Measurements from ENCODE around the gene SFRP2. TPM values are rescaled to one million over a fixed set of nuclear protein-coding genes. Genes with fewer than 3 reads are reported as not detected.

SFRP2 gene
- total and polyA plus RNA-seq, 7 experiments from 2014 or later: not detected

GRCh38 chr4:153790962-153791551, 2.2 kb upstream of the SFRP2 start:
- DNase-seq: peak in 2 of 9 donors; percentile 35 to 39
- Histone ChIP-seq H3K27me3 (ENCODE audit: control insufficient read depth in 2 of 2, insufficient read depth in 2 of 2, low read length in 2 of 2) (peaks cover 7 to 26% of the 10 kb centered on the region in 2 donors), H3K9me3 (ENCODE audit: control insufficient read depth in 2 of 3, low read length in 3 of 3) (no peaks in the 10 kb centered on the region), H3K4me3 (ENCODE audit: low read length) (peak overlapping the region; percentile 38), H3K27ac (ENCODE audit: low read depth, low read length) (no peak overlapping the region), H3K4me1 (ENCODE audit: control insufficient read depth in 2 of 2, insufficient read depth in 2 of 2, low read length in 2 of 2) (peaks cover 13 to 37% of the 10 kb centered on the region in 2 donors), H3K36me3 (ENCODE audit: control insufficient read depth in 2 of 3, insufficient read depth in 3 of 3, low read length in 3 of 3) (no peaks in the 10 kb centered on the region)
- Mint-ChIP-seq H3K4me3 (peak overlapping the region; percentile 61 to 87 (median 80)), H3K27ac (peak overlapping the region in 1 of 9 donors; percentile 70), H3K27me3 (peaks cover 72 to 96% (median 84%) of the 10 kb centered on the region in 5 donors), H3K36me3 (peaks cover 0 to 3% (median 0%) of the 10 kb centered on the region in 5 donors), H3K9me3 (peaks cover 0 to 3% (median 0%) of the 10 kb centered on the region in 11 donors), H3K4me1 (peaks cover 21 to 62% (median 42%) of the 10 kb centered on the region in 7 donors)
- ChIA-PET POLR2A (no interaction called here), CTCF (interaction anchor here (1.3 kb wide), 1 partner anchor 41 kb away, joined by 5 read pairs; no protein-coding TSS in a partner anchor)
- peak; percentile 34 for ATAC-seq
- intact Hi-C loops (cut with micrococcal nuclease): loop anchor here in 1 of 2 donors (2.0 to 10.0 kb wide), 4 partner anchors 18 to 1584 kb away; partner anchors contain the start of genes MAP9, PLRG1 and RNF175

- ChIA-PET CTCF (interaction anchor here (1.3 kb wide), 1 partner anchor 40 kb away, joined by 5 read pairs; no protein-coding TSS in a partner anchor), POLR2A (interaction anchor here (0.6 kb wide), 1 partner anchor 116 kb away, joined by 5 read pairs; no protein-coding TSS in a partner anchor)
- Mint-ChIP-seq H3K4me3 (peak overlapping the region in 9 of 10 donors; percentile 56 to 87 (median 76)), H3K27ac (no peak overlapping the region), H3K4me1 (peaks cover 21 to 62% (median 42%) of the 10 kb centered on the region in 7 donors), H3K9me3 (peaks cover 0 to 3% (median 0%) of the 10 kb centered on the region in 11 donors), H3K36me3 (peaks cover 0 to 3% (median 0%) of the 10 kb centered on the region in 5 donors), H3K27me3 (peaks cover 72 to 96% (median 89%) of the 10 kb centered on the region in 5 donors)
- Histone ChIP-seq H3K36me3 (ENCODE audit: control insufficient read depth in 2 of 3, insufficient read depth in 3 of 3, low read length in 3 of 3) (no peaks in the 10 kb centered on the region), H3K9me3 (ENCODE audit: control insufficient read depth in 2 of 3, low read length in 3 of 3) (no peaks in the 10 kb centered on the region), H3K27ac (ENCODE audit: low read depth, low read length) (no peak overlapping the region), H3K27me3 (ENCODE audit: control insufficient read depth in 2 of 2, insufficient read depth in 2 of 2, low read length in 2 of 2) (peaks cover 7 to 26% of the 10 kb centered on the region in 2 donors), H3K4me3 (ENCODE audit: low read length) (peak overlapping the region; percentile 38), H3K4me1 (ENCODE audit: control insufficient read depth in 2 of 2, insufficient read depth in 2 of 2, low read length in 2 of 2) (peaks cover 13 to 37% of the 10 kb centered on the region in 2 donors)
- intact Hi-C loops (cut with micrococcal nuclease): loop anchor here in 1 of 2 donors (2.0 to 10.0 kb wide), 4 partner anchors 18 to 1584 kb away; partner anchors contain the start of genes MAP9, PLRG1 and RNF175
- ATAC-seq: no peak
- DNase-seq: peak in 1 of 9 donors; percentile 3
These were observed 1.6 kb upstream of the SFRP2 start for GRCh38 chr4:153790500-153790865.

- H3K4me1 Mint-ChIP-seq: peaks cover 21 to 62% (median 42%) of the 10 kb centered on the region in 7 donors
- ChIA-PET CTCF (interaction anchor here (0.8 to 1.3 kb wide), 2 partner anchors 32 to 40 kb away, joined by 3 to 5 read pairs; no protein-coding TSS in a partner anchor), POLR2A (interaction anchor here (0.6 kb wide), 1 partner anchor 115 kb away, joined by 5 read pairs; no protein-coding TSS in a partner anchor)
- intact Hi-C loops (cut with micrococcal nuclease): loop anchor here (2.0 to 10.0 kb wide), 8 partner anchors 19 to 1585 kb away; partner anchors contain the start of genes MAP9 (in 1 of the 2), PLRG1 (in 1 of the 2) and RNF175 (in 1 of the 2)
- H3K4me1 ChIP-seq (ENCODE audit: control insufficient read depth in 2 of 2, insufficient read depth in 2 of 2, low read length in 2 of 2): peaks cover 13 to 37% of the 10 kb centered on the region in 2 donors
- DNase-seq (no peak), ATAC-seq (no peak)
- H3K27me3 Mint-ChIP-seq: peaks cover 66 to 93% (median 85%) of the 10 kb centered on the region in 5 donors
- peaks cover 0 to 2% (median 0%) of the 10 kb centered on the region in 11 donors for H3K9me3 Mint-ChIP-seq
- no peak overlapping the region for H3K27ac ChIP-seq (ENCODE audit: low read depth, low read length)
- peak overlapping the region; percentile 38 for H3K4me3 ChIP-seq (ENCODE audit: low read length)
- no peaks in the 10 kb centered on the region for H3K9me3 ChIP-seq (ENCODE audit: control insufficient read depth in 2 of 3, low read length in 3 of 3)
- no peak overlapping the region for H3K27ac Mint-ChIP-seq
- H3K36me3 Mint-ChIP-seq: peaks cover 0 to 3% (median 0%) of the 10 kb centered on the region in 5 donors
- peaks cover 7 to 26% of the 10 kb centered on the region in 2 donors for H3K27me3 ChIP-seq (ENCODE audit: control insufficient read depth in 2 of 2, insufficient read depth in 2 of 2, low read length in 2 of 2)
- H3K4me3 Mint-ChIP-seq: peak overlapping the region in 9 of 10 donors; percentile 56 to 87 (median 76)
- H3K36me3 ChIP-seq (ENCODE audit: control insufficient read depth in 2 of 3, insufficient read depth in 3 of 3, low read length in 3 of 3): no peaks in the 10 kb centered on the region
These were observed 1.0 kb upstream of the SFRP2 start for GRCh38 chr4:153789741-153790499.

- Histone ChIP-seq H3K27me3 (ENCODE audit: control insufficient read depth in 2 of 2, insufficient read depth in 2 of 2, low read length in 2 of 2) (peaks cover 7 to 26% of the 10 kb centered on the region in 2 donors), H3K4me3 (ENCODE audit: low read length) (no peak overlapping the region), H3K9me3 (ENCODE audit: control insufficient read depth in 2 of 3, low read length in 3 of 3) (no peaks in the 10 kb centered on the region), H3K4me1 (ENCODE audit: control insufficient read depth in 2 of 2, insufficient read depth in 2 of 2, low read length in 2 of 2) (peaks cover 13 to 37% of the 10 kb centered on the region in 2 donors), H3K27ac (ENCODE audit: low read depth, low read length) (no peak overlapping the region), H3K36me3 (ENCODE audit: control insufficient read depth in 2 of 3, insufficient read depth in 3 of 3, low read length in 3 of 3) (no peaks in the 10 kb centered on the region)
- CTCF ChIA-PET: no interaction called here
- H3K27me3 Mint-ChIP-seq: peaks cover 66 to 92% (median 71%) of the 10 kb centered on the region in 5 donors
- peaks cover 0 to 3% (median 0%) of the 10 kb centered on the region in 5 donors for H3K36me3 Mint-ChIP-seq
- no peaks in the 10 kb centered on the region for H3K9me3 Mint-ChIP-seq
- intact Hi-C loops (cut with micrococcal nuclease): loop anchor here (5.0 to 10.0 kb wide), 4 partner anchors 257 to 834 kb away; no protein-coding TSS in a partner anchor
- peak overlapping the region; percentile 25 to 87 (median 74) for H3K4me3 Mint-ChIP-seq
- POLR2A ChIA-PET: no interaction called here
- ATAC-seq (no peak), DNase-seq (no peak)
- H3K27ac Mint-ChIP-seq: no peak overlapping the region
- peaks cover 21 to 54% (median 41%) of the 10 kb centered on the region in 7 donors for H3K4me1 Mint-ChIP-seq
These were observed 851 bp downstream of the SFRP2 start for GRCh38 chr4:153788051-153788412.

- Histone ChIP-seq H3K36me3 (ENCODE audit: control insufficient read depth in 2 of 3, insufficient read depth in 3 of 3, low read length in 3 of 3) (no peaks in the 10 kb centered on the region), H3K4me1 (ENCODE audit: control insufficient read depth in 2 of 2, insufficient read depth in 2 of 2, low read length in 2 of 2) (peaks cover 12 to 35% of the 10 kb centered on the region in 2 donors), H3K27me3 (ENCODE audit: control insufficient read depth in 2 of 2, insufficient read depth in 2 of 2, low read length in 2 of 2) (peaks cover 7 to 25% of the 10 kb centered on the region in 2 donors), H3K4me3 (ENCODE audit: low read length) (no peak overlapping the region), H3K9me3 (ENCODE audit: control insufficient read depth in 2 of 3, low read length in 3 of 3) (no peaks in the 10 kb centered on the region), H3K27ac (ENCODE audit: low read depth, low read length) (no peak overlapping the region)
- no peak for ATAC-seq
- peaks cover 19 to 50% (median 38%) of the 10 kb centered on the region in 7 donors for H3K4me1 Mint-ChIP-seq
- POLR2A ChIA-PET: no interaction called here
- intact Hi-C loops (cut with micrococcal nuclease): loop anchor here (2.0 to 10.0 kb wide), 5 partner anchors 231 to 835 kb away; no protein-coding TSS in a partner anchor
- CTCF ChIA-PET: interaction anchor here (0.7 kb wide), 1 partner anchor 634 kb away, joined by 3 read pairs; no protein-coding TSS in a partner anchor
- no peak for DNase-seq
- no peak overlapping the region for H3K27ac Mint-ChIP-seq
- peak overlapping the region in 6 of 10 donors; percentile 69 to 87 (median 80) for H3K4me3 Mint-ChIP-seq
- no peaks in the 10 kb centered on the region for H3K9me3 Mint-ChIP-seq
- H3K27me3 Mint-ChIP-seq: peaks cover 62 to 91% (median 67%) of the 10 kb centered on the region in 5 donors
- peaks cover 0 to 3% (median 0%) of the 10 kb centered on the region in 5 donors for H3K36me3 Mint-ChIP-seq
These were observed 1.3 kb downstream of the SFRP2 start for GRCh38 chr4:153787575-153787974.

- no peak for DNase-seq
- H3K36me3 Mint-ChIP-seq: peaks cover 0 to 3% (median 0%) of the 10 kb centered on the region in 5 donors
- Histone ChIP-seq H3K27ac (ENCODE audit: low read depth, low read length) (no peak overlapping the region), H3K4me1 (ENCODE audit: control insufficient read depth in 2 of 2, insufficient read depth in 2 of 2, low read length in 2 of 2) (peaks cover 8 to 30% of the 10 kb centered on the region in 2 donors), H3K4me3 (ENCODE audit: low read length) (no peak overlapping the region), H3K27me3 (ENCODE audit: control insufficient read depth in 2 of 2, insufficient read depth in 2 of 2, low read length in 2 of 2) (peaks cover 7 to 22% of the 10 kb centered on the region in 2 donors), H3K9me3 (ENCODE audit: control insufficient read depth in 2 of 3, low read length in 3 of 3) (no peaks in the 10 kb centered on the region), H3K36me3 (ENCODE audit: control insufficient read depth in 2 of 3, insufficient read depth in 3 of 3, low read length in 3 of 3) (no peaks in the 10 kb centered on the region)
- H3K4me1 Mint-ChIP-seq: peaks cover 18 to 45% (median 34%) of the 10 kb centered on the region in 7 donors
- ChIA-PET CTCF (interaction anchor here (0.7 to 0.8 kb wide), 2 partner anchors 263 to 634 kb away, joined by 3 read pairs; no protein-coding TSS in a partner anchor), POLR2A (no interaction called here)
- ATAC-seq: no peak
- no peaks in the 10 kb centered on the region for H3K9me3 Mint-ChIP-seq
- intact Hi-C loops (cut with micrococcal nuclease): loop anchor here (2.0 to 10.0 kb wide), 5 partner anchors 232 to 835 kb away; no protein-coding TSS in a partner anchor
- peak overlapping the region in 1 of 10 donors; percentile 69 for H3K4me3 Mint-ChIP-seq
- H3K27me3 Mint-ChIP-seq: peaks cover 58 to 89% (median 63%) of the 10 kb centered on the region in 5 donors
- H3K27ac Mint-ChIP-seq: no peak overlapping the region
These were observed 1.8 kb downstream of the SFRP2 start for GRCh38 chr4:153787061-153787560.

All from naive thymus-derived CD4-positive, alpha-beta T cell (primary cell).